ENCODE measurements around the gene NARF. TPM values are rescaled to one million over a fixed set of nuclear protein-coding genes. Genes with fewer than 3 reads are reported as not detected.

Gene NARF
- total RNA-seq, 2 donors from 2014 or later, result 68.7 to 75.5 TPM

DNA sequence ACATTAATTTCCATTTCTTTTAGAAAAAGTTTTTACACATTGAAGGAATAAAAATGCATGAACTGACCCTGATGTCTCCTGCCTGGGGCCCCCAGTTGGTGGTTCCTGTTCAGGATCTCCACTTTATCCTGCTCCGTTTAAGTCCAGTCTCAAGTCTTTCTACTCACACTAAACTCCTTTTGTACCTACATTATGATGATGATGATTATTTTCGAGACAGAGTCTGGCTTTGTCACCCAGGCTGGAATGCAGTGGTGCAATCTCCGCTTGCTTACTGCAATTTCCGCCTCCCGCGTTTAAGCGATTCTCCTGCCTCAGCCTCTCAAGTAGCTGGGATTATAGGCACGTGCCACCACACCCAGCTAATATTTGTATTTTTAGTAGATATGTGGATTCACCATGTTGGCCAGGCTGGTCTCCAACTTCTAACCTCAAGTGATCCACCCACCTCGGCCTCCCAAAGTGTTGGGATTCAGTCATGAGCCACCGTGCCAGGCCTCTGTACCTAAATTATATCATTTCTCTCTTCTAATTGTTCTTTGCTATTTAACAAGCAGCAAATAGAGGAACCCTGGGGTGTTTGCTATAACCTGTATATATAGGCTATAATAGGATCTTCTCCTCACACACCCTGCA, 58.8 kb downstream of the NARF start:
- Histone ChIP-seq H3K27ac (no peak overlapping the region), H3K4me1 (no peaks in the 10 kb centered on the region), H3K4me3 (no peak overlapping the region), H3K9me3 (no peaks in the 10 kb centered on the region), H3K9ac (ENCODE audit: low read depth in 2 of 2, low read length in 2 of 2) (no peak overlapping the region), H3K36me3 (no peaks in the 10 kb centered on the region), H3K27me3 (no peaks in the 10 kb centered on the region)
- intact Hi-C loops (cut with DNase I), result no loop called here
- TF ChIP-seq, protein P1, sequence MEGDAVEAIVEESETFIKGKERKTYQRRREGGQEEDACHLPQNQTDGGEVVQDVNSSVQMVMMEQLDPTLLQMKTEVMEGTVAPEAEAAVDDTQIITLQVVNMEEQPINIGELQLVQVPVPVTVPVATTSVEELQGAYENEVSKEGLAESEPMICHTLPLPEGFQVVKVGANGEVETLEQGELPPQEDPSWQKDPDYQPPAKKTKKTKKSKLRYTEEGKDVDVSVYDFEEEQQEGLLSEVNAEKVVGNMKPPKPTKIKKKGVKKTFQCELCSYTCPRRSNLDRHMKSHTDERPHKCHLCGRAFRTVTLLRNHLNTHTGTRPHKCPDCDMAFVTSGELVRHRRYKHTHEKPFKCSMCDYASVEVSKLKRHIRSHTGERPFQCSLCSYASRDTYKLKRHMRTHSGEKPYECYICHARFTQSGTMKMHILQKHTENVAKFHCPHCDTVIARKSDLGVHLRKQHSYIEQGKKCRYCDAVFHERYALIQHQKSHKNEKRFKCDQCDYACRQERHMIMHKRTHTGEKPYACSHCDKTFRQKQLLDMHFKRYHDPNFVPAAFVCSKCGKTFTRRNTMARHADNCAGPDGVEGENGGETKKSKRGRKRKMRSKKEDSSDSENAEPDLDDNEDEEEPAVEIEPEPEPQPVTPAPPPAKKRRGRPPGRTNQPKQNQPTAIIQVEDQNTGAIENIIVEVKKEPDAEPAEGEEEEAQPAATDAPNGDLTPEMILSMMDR (IDR thresholded peaks at IDR 0.05), result no peak
- no peak for DNase-seq

DNA sequence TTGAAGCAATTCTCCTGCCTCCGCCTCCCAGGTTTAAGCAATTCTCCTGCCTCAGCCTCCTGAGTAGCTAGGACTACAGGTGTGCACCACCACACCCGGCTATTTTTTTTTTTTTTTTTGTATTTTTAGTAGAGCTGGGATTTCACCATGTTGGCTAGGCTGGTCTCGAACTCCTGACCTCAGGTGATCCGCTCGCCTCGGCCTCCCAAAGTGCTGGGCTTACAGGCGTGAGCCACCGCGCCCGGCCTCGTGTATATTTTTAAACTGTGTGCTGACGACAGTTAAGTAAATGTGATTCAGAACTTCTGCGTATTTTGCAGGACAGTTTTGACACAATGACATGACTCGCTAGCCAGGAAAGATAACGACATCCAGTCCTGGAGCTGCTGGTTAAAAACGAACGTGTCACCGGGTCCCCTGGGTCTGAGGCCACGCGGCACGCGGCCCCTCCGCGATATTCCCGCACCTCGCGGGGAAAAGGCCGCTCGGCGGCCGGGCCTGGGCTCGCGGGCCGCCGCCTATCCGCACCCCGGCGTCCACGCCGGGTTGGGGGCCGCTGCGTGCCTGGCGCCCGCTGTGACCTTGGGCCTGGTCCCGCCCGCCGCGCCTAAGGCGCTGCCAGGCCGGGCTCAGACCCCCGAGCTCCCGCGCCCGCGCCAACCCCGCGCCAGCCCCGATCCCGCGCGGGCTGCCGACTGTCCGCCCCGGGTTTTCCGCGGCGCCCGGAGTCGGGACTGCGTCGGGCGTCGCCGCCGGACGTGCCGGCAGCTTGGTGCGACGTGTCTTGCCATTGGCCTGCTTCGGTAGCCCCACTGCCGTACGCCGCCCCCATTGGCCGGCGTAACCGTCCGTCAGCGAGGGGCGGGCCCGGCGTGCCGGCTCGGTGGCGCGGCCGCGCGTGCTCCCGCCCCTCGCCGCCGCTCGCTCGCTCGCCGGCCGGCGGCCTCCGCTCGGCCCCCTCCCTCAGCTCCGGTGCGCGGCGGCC, 60.6 kb downstream of the NARF start, which contains the start of gene FOXK2:
TSS of gene FOXK2 (plus strand) at position 907 of the 985 bp plus-strand sequence. CDS start 157 bp downstream, outside the sequence.
- intact Hi-C loops (cut with DNase I), result no loop called here

DNA sequence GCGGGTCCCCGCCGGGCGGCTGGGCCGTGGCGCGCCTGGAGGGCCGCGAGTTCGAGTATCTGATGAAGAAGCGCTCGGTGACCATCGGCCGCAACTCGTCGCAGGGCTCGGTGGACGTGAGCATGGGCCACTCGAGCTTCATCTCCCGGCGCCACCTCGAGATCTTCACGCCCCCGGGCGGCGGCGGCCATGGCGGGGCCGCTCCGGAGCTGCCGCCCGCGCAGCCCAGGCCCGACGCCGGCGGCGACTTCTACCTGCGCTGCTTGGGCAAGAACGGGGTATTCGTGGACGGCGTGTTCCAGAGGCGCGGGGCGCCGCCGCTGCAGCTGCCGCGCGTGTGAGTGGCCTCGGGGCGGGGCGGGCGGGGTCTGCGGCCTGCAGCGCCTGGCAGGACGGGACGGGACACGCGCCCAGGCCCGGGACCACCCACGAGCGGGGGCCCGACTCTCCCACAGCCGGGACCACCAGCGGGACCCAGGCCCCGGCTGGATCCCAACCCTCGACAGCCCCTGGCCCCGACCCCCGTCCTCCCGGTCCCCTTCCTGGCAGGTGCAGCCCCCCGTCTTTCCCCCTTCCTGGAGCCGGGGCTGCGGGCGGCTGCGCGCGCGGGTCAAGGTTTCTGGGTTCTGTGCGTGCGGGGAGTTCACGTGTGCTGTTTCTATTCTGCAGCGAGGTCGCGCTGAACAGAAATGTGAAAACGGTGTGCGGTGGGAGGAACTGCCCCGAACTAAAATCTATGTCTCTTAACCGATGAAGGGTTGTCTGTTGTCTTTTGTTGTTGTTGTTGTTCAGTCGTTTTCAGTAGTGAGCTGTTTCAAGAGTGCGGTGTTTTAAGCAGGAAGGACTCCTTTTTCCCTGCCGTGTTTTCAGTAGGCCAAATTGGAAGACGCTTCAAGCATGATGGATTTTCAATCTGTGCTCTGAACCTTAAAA, 61.7 kb downstream of the NARF start:
- peak; percentile 39 for DNase-seq
- Histone ChIP-seq H3K9ac (ENCODE audit: low read depth in 2 of 2, low read length in 2 of 2) (peak overlapping the region; percentile 49 to 76), H3K4me3 (peak overlapping the region; percentile 96), H3K36me3 (no peaks in the 10 kb centered on the region), H3K27me3 (no peaks in the 10 kb centered on the region), H3K4me1 (no peaks in the 10 kb centered on the region), H3K27ac (peak overlapping the region; percentile 61), H3K9me3 (no peaks in the 10 kb centered on the region)
- intact Hi-C loops (cut with DNase I), result no loop called here
- TF ChIP-seq, protein P1 (IDR thresholded peaks at IDR 0.05), result no peak

More for the DNA sequence above, 60.6 kb downstream of the NARF start, which contains the start of gene FOXK2:
- Histone ChIP-seq H3K36me3 (no peaks in the 10 kb centered on the region), H3K4me1 (no peaks in the 10 kb centered on the region), H3K4me3 (peak within 1 kb of the TSS; percentile 96), H3K27ac (peak within 1 kb of the TSS; percentile 91), H3K9me3 (no peaks in the 10 kb centered on the region), H3K9ac (ENCODE audit: low read depth in 2 of 2, low read length in 2 of 2) (peak within 1 kb of the TSS; percentile 66 to 91), H3K27me3 (no peaks in the 10 kb centered on the region)
- TF ChIP-seq, protein P1 (IDR thresholded peaks at IDR 0.05), result no peak
- peak; percentile 92 for DNase-seq

DNA sequence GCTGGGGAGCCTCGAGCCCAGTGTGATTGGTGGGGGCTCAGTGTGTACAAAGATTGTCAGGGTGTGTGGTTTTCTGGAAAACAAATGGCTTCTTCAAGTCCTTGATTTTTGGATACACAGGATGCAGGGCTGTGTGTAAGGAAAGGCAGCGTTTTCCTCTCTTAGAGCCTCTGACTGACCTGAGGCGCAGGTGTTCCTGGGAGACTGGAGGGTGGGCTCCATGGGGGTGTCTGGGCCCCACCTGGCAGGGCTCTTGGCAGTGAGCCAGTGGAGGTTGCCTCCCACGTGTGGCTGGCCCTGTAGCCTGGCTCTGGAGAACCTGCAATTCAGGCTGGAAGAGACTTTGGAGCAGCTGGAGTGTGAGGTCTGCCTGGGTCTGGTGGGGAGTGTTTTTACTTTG, 66.0 kb downstream of the NARF start:
- no peak overlapping the region for H3K27ac ChIP-seq
- intact Hi-C loops (cut with DNase I), result no loop called here
- TF ChIP-seq, protein P1 (IDR thresholded peaks at IDR 0.05), result no peak
- no peak for DNase-seq
- no peaks in the 10 kb centered on the region for H3K36me3 ChIP-seq
- no peaks in the 10 kb centered on the region for H3K9me3 ChIP-seq
- no peaks in the 10 kb centered on the region for H3K27me3 ChIP-seq
- no peak overlapping the region for H3K4me3 ChIP-seq
- H3K9ac ChIP-seq (ENCODE audit: low read depth in 2 of 2, low read length in 2 of 2), result no peak overlapping the region
- peaks cover 8% of the 10 kb centered on the region for H3K4me1 ChIP-seq

DNA sequence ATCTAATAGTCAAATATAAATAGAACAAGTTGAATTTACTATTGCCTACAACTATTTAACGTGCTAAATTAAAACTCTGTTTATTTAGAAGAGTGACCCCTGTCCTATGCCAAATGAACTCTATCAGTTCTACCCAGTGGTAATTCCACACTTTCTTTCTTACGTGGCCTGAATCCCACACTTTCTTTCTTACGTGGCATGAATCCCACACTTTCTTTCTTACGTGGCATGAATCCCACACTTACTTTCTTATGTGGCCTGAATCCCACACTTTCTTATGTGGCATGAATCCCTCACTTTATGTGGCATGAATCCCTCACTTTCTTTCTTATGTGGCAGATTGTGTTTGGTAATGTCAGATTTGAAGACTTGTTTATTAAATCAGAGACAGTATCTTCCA, 67.2 kb downstream of the NARF start:
- H3K36me3 ChIP-seq, result no peaks in the 10 kb centered on the region

More for the DNA sequence above, 67.2 kb downstream of the NARF start:
- TF ChIP-seq, protein P1 (IDR thresholded peaks at IDR 0.05), result no peak
- Histone ChIP-seq H3K9ac (ENCODE audit: low read depth in 2 of 2, low read length in 2 of 2) (no peak overlapping the region), H3K27ac (no peak overlapping the region), H3K27me3 (no peaks in the 10 kb centered on the region), H3K9me3 (no peaks in the 10 kb centered on the region), H3K4me1 (peaks cover 8% of the 10 kb centered on the region), H3K4me3 (no peak overlapping the region)
- intact Hi-C loops (cut with DNase I), result no loop called here
- DNase-seq, result no peak
